Pancreas (tissue), 10 donors: ENCODE measurements around the gene S100A2. TPM values are rescaled to one million over a fixed set of nuclear protein-coding genes. Genes with fewer than 3 reads are reported as not detected.

Experiments used
- ATAC-seq, 4 donors: fragments of 200-7000 bp; cut with Tn5 transposase; one replicate each; pipeline versions ENCODE4 v1.8.0 to v1.9.1; 2020; ENCODE audit warnings: mild to moderate bottlenecking in 4 of 4, moderate library complexity in 4 of 4
- DNase-seq, 6 donors: peaks; one replicate each; pipeline ENCODE4 v3.0.0-alpha.2; 2020
- FAIRE-seq: peaks from 2 replicates; lab custom pipeline; 2012; peaks lifted over from hg19 to GRCh38; lab: Jason Lieb, UNC
- H3K27ac ChIP-seq, 4 donors: fragments of 200-600 bp; sonication (generic); 1 replicate in 3 of 4; 2 replicates in 1 of 4; pipeline versions ENCODE4 v1.5.0 to v1.8.0; 2020
- H3K27me3 ChIP-seq, 4 donors: fragments of 200-600 bp; one replicate each; pipeline ENCODE4 v1.8.0; 2021
- H3K36me3 ChIP-seq, 3 donors: fragments of 200-600 bp; sonication (generic) in 1 of 3; one replicate each; pipeline versions ENCODE4 v1.5.0 to v1.8.0; 2020 to 2021
- H3K4me1 ChIP-seq, 3 donors: fragments of 200-600 bp; one replicate each; pipeline ENCODE4 v1.8.0; 2021
- H3K4me3 ChIP-seq, 4 donors: fragments of 200-600 bp; sonication (generic) in 2 of 4; one replicate each; pipeline versions ENCODE4 v1.5.0 to v1.8.0; 2020 to 2021
- H3K9me3 ChIP-seq, 4 donors: fragments of 200-600 bp; one replicate each; pipeline ENCODE4 v1.8.0; 2021
- WGBS, 2 donors: extraction: QIAGEN DNeasy Blood & Tissue Kit; methylation state at CpG; one replicate each; pipeline ENCODE4 v1.1.7; 2013; 5-methylcytosine and 5-hydroxymethylcytosine counted together
- intact Hi-C, 3 donors: fragments of 100-400 bp; cut with DNase I; formaldehyde crosslinking; loops; one replicate each; pipeline versions ENCODE4 v1.11.1 to v1.14.2; 2022
- polyA plus RNA-seq, 2 donors: library from polyadenylated mRNA; stranded (reverse); fragments of 200-250 nt; gene quantifications; one replicate each; pipeline ENCODE4 v1.2.3, GENCODE V29; 2013
- total RNA-seq, 6 donors: library from RNA; stranded (reverse); fragmentation: NEBNext Ultra II Directional in 4 of 6; extraction: Animal tissue kit (Norgen Biotek cat#: 25700) in 4 of 6; gene quantifications; one replicate each; pipeline versions ENCODE4 v1.2.1 to v1.2.4, GENCODE V29; 2021 to 2023
- TF ChIP-seq, protein P1 (sequence below), 4 donors: fragments of 200-600 bp; sonication (generic) in 3 of 4; IDR thresholded peaks; one replicate each; pipeline versions ENCODE4 v1.5.0 to v1.8.0; 2021; ENCODE audit warnings: antibody characterized with exemption in 4 of 4
- donor health status: healthy with polysubstance abuse.
- donor health status: DM: no; HTN: no; CAD: no; lungs with moderate emphysema.
- donor health status: DM: no; HTN: no; CAD: no.
- donor health status: control.
- donor health status: control.
- donor health status: Bipolar disorder and iron deficiency.
- donor health status: DM: yes; HTN: yes; CAD: no.
- donor health status: DM: no; HTN: no; CAD: no.
- donor health status: DM: no; HTN: no; CAD: no.
- donor health status: DM: yes; HTN: yes; CAD: no.

Gene S100A2
- total and polyA plus RNA-seq, 8 donors: 0.60 to 2.8 (median 1.3) TPM; not detected in 2

DNA sequence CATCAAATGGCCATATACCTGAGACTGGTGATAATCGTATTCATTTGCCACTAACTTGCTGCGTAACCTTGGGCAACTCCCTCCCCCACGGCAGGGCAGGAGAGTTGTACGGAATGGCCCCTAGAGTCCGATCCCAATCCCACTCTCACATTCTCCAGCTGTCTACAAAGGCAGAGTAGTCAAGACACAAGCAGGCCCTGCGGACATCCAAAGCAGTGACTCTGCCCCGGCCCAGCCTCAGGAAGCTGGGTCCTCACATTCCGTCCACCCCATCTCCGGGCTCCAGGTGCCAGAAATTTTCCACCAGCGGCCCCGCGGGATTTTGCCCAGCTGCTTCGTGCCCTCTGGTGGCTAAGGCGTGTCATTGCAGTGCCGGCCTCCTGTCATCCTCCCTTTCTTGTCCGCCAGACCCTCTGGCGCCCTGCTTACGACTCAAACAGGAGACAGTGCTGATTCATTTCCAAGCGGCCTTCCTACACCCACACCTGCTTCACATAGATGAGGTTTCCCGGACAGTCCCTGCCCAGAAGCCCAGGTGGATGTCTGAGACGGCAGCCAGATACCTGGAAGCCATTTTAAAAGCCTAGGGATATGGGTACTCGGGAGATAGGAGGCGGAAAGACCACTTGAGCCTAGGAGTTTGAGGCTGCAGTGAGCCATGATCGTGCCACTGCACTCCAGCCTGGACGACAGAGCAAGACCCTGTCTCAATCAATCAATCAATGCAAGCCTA lies 2.9 kb upstream of the S100A2 start:
- H3K36me3 ChIP-seq: no peaks in the 10 kb centered on the region
- peaks cover 0 to 24% (median 0%) of the 10 kb centered on the region in 3 donors for H3K4me1 ChIP-seq
- DNase-seq: peak; percentile 71 to 94 (median 88)
- ATAC-seq: peak; percentile 40 to 70 (median 65)
- TF ChIP-seq, protein P1, sequence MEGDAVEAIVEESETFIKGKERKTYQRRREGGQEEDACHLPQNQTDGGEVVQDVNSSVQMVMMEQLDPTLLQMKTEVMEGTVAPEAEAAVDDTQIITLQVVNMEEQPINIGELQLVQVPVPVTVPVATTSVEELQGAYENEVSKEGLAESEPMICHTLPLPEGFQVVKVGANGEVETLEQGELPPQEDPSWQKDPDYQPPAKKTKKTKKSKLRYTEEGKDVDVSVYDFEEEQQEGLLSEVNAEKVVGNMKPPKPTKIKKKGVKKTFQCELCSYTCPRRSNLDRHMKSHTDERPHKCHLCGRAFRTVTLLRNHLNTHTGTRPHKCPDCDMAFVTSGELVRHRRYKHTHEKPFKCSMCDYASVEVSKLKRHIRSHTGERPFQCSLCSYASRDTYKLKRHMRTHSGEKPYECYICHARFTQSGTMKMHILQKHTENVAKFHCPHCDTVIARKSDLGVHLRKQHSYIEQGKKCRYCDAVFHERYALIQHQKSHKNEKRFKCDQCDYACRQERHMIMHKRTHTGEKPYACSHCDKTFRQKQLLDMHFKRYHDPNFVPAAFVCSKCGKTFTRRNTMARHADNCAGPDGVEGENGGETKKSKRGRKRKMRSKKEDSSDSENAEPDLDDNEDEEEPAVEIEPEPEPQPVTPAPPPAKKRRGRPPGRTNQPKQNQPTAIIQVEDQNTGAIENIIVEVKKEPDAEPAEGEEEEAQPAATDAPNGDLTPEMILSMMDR (IDR thresholded peaks at IDR 0.05): peak; percentile 94 to 98 (median 96)
- peak overlapping the region in 2 of 4 donors; percentile 21 to 30 for H3K4me3 ChIP-seq
- FAIRE-seq: no peak
- H3K9me3 ChIP-seq: no peaks in the 10 kb centered on the region
- H3K27ac ChIP-seq: peak overlapping the region in 2 of 4 donors; percentile 90
- intact Hi-C loops: no loop called here
- no peaks in the 10 kb centered on the region for H3K27me3 ChIP-seq
- 7 to 8% methylated on average over 25 of the region's 25 CpGs for WGBS, 2 donors

DNA sequence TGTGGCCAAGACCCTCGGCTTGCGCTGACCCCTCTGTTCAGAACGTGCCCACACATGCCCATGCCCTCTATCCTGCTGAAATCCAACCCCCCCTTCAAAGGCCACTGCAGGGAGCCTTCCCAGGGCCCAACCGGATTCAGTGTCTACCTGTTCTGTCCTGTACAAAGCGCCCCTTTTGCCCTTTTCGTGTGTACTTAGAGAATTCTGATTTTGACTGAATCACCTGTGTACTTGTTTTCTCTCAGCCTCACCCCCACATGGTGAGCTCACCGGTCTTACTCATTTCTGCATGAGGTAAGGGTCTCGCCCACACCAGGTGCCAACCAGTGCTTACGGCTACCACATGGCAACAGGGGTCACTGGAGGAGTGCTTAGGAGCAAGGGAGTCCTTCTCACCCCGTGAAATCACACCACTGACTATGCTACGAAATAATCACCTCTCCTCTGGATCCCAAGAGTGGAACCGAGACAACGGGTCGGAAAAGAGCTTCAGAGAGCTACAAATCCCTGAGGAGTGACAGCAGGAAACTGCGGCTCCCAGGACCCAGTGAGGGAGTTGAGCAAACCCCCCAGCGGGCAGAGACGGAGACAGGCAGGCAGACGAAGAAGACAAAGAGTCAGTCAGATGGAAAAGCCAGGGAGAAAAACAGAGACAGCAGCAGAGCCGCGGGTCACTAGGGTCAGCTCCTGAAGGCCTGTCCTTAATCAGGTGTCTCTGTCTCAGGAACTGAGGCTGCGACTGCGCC lies 2.1 kb upstream of the S100A2 start:
- ATAC-seq (peak in 1 of 4 donors; percentile 3), DNase-seq (peak in 1 of 6 donors; percentile 21), FAIRE-seq (no peak)
- Histone ChIP-seq H3K36me3 (no peaks in the 10 kb centered on the region), H3K27me3 (no peaks in the 10 kb centered on the region), H3K4me3 (peak overlapping the region in 2 of 4 donors; percentile 21 to 30), H3K4me1 (peaks cover 0 to 24% (median 0%) of the 10 kb centered on the region in 3 donors), H3K9me3 (no peaks in the 10 kb centered on the region), H3K27ac (peak overlapping the region in 2 of 4 donors; percentile 90)
- intact Hi-C loops: no loop called here
- WGBS, 2 donors: 76 to 83% methylated on average over 22 of the region's 22 CpGs
- TF ChIP-seq, protein P1 (IDR thresholded peaks at IDR 0.05): no peak

DNA sequence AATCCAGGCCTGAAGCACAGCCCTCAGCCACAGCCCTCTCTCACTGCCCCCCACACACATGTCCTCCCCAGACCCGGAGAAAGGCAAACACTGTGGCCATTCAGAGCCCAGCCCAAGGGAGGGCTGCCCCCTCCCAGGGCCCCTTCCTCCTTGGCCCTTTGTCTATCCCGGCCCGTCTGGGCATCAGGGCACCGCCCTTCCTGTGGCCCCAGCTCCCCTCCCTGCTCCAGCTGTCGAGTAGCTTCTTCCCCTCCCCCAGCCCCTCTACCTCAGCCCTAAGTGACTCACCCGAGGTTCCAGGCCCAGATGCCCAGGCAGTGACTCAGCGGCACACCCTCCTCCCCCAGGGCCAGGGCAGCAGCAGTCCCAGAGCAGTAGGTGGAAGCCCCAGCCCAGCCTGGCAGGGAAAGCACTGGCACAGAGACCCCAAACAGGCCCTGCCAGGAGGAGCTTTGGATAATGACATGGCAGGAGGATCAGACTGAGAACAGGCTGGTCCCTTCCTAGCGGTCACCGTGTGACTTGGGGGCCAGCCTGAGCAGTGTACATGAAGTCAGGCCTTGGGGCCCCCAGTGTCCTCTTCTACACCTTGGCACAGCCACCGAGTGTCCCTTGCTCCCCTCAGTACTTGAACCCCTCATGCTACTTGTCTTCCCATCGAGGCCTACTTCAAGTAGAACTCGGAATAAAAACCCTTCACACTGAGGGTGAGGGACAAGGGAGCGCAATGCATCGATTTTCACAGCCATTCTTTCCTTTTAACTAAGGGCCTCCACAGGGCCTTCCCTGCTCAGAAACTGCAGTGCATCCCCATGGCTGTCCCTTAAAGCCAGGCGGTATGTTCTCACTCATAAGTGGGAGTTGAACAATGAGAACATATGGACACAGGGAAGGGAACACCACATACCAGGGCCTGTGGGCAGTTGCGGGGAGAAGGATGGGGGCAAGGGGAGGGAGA lies 1.0 kb upstream of the S100A2 start:
- 60 to 63% methylated on average over 16 of the region's 16 CpGs for WGBS, 2 donors
- DNase-seq (peak; percentile 79 to 95 (median 88)), FAIRE-seq (no peak), ATAC-seq (peak; percentile 88 to 93 (median 90))
- intact Hi-C loops: no loop called here
- TF ChIP-seq, protein P1 (IDR thresholded peaks at IDR 0.05): no peak
- H3K27me3 ChIP-seq: no peaks in the 10 kb centered on the region
- no peaks in the 10 kb centered on the region for H3K36me3 ChIP-seq
- no peak overlapping the region for H3K4me3 ChIP-seq
- H3K27ac ChIP-seq: peak overlapping the region; percentile 62 to 90 (median 78)
- H3K4me1 ChIP-seq: peaks cover 0 to 24% (median 0%) of the 10 kb centered on the region in 3 donors
- no peaks in the 10 kb centered on the region for H3K9me3 ChIP-seq

DNA sequence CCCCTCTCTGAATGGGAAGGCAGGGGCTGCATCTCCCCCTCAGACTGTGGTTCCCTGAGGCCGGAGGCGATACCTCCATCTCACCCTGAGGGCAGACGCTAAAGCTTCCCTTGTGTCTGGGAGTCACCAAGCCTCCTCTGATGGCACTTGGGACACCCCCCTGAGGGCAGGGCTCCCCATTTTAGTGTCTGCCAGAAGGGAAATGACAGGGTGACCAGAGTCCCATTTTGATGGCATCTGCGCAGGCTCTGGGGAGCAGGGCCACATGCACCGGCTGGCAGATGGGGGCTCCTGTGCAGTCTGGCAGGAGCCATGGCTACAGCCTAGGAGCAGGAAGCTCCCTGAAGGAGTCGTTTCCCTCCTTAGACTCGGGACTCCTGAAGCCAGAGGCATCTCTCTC lies 1.7 kb downstream of the S100A2 start:
- FAIRE-seq: no peak
- Histone ChIP-seq H3K9me3 (no peaks in the 10 kb centered on the region), H3K27ac (no peak overlapping the region), H3K4me3 (no peak overlapping the region), H3K27me3 (no peaks in the 10 kb centered on the region), H3K4me1 (peaks cover 0 to 24% (median 0%) of the 10 kb centered on the region in 3 donors), H3K36me3 (no peaks in the 10 kb centered on the region)
- no peak for DNase-seq
- WGBS, 2 donors: 91% methylated on average over 7 of the region's 7 CpGs
- ATAC-seq: no peak
- intact Hi-C loops: loop anchor here in 1 of 3 donors (5.0 kb wide), 1 partner anchor 52 kb away; no protein-coding TSS in a partner anchor
- TF ChIP-seq, protein P1 (IDR thresholded peaks at IDR 0.05): no peak
